OCI-LY1 (cell line): ENCODE data around the gene TUB.

Experiments used
- EZH2 ChIP-seq: fragments of 200-600 bp; sonication (generic), shearing (Covaris generic); IDR thresholded peaks from 2 replicates; pipeline ENCODE4 v1.8.0; 2017; ENCODE audit warnings: borderline replicate concordance, mixed run types, mild to moderate bottlenecking, antibody characterized with exemption, low read length, moderate library complexity, mixed read lengths
- TF ChIP-seq, protein P1 (sequence below): fragments of 200-600 bp; sonication (generic), shearing (Covaris generic); IDR thresholded peaks from 2 replicates; pipeline ENCODE4 v1.5.1; 2017; ENCODE audit warnings: mild to moderate bottlenecking, antibody characterized with exemption, low read length, moderate library complexity, mixed read lengths

DNA sequence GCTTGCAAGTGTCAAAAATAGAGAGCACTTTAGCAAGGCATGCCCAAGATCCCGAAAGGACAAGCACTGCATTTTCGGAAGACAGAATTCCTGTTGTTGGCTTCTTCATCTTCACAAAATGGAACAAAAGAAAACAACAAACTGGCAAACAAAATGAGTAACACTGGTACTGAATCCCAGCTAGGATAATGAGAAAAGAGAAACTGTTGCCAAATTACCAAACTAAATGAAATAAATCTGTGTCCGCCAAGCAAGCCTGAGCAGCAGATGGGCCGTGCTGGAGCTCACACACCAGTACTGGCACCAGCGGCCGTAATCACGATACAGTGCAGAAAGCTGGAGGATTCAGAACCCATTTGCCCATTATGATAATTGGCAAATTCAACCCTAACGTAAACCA, 30.6 kb downstream of the TUB start:
- TF ChIP-seq, protein P1, sequence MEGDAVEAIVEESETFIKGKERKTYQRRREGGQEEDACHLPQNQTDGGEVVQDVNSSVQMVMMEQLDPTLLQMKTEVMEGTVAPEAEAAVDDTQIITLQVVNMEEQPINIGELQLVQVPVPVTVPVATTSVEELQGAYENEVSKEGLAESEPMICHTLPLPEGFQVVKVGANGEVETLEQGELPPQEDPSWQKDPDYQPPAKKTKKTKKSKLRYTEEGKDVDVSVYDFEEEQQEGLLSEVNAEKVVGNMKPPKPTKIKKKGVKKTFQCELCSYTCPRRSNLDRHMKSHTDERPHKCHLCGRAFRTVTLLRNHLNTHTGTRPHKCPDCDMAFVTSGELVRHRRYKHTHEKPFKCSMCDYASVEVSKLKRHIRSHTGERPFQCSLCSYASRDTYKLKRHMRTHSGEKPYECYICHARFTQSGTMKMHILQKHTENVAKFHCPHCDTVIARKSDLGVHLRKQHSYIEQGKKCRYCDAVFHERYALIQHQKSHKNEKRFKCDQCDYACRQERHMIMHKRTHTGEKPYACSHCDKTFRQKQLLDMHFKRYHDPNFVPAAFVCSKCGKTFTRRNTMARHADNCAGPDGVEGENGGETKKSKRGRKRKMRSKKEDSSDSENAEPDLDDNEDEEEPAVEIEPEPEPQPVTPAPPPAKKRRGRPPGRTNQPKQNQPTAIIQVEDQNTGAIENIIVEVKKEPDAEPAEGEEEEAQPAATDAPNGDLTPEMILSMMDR = no peak
- TF ChIP-seq EZH2 = no peak
